CD4-positive, alpha-beta T cell treated with Interferon gamma for 1 hour (primary cell): Measurements from ENCODE around the gene PLS3.
"Not testable (repeated sequence)": the region's sequence is repeated elsewhere in the genome, so short reads cannot be mapped to it uniquely, and the experiment has no call there.

ENCODE experiments used
- DNase-seq: peaks from one replicate; pipeline ENCODE4 v3.0.0-alpha.2; 2020

Gene PLS3

DNA sequence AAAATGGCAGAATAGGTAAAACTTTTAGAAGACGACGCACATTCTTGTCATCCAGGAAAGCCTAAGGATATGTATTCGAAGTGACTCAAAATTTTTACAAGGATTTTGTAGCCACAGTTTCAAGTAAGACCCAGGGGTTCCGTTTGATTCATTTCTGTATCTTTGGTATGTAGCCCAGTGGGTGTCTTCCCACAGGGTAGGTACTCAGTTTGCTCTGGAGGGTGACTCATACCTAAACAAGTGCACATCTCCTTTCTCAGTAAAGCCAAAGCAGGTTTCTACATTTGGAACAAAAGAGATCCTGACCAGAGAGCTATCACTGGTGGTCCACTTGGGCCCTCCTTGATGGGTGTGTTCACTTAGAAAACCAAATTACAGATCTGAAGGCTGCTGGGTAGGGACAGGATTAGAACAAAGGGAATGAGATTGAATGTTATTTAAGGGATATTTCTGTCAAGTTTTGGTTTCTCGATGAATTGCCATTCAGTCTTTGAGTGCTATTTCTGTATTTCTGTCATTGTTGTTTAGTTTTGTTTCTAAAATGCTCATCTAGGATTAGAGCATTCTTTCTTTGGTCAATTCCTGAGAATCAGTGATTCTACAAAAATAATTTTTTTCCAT, 56.1 kb downstream of the PLS3 start:
- no peak for DNase-seq

DNA sequence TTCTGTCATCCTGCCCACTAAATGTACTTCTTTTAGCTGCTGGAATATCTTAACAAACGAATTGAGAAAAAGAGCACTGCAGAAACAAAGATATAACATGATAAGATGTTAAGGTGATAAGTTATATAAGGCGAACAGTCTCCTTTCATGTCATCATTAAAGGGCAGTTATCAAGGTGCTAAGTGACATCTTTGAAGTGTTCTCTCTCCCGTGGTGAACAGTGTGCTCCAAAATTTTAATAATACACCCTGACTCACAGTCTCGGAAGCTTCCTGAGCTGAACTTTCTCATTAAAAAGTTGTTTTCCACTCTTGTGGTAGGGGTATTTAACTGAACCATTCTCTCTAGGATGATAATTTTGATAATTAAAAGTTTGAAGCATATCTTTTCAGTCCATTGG, 61.6 kb downstream of the PLS3 start:
- DNase-seq = no peak

- no peak for DNase-seq
These were observed 63.9 kb downstream of the PLS3 start for GRCh38 chrX:115624916-115625315.

DNA sequence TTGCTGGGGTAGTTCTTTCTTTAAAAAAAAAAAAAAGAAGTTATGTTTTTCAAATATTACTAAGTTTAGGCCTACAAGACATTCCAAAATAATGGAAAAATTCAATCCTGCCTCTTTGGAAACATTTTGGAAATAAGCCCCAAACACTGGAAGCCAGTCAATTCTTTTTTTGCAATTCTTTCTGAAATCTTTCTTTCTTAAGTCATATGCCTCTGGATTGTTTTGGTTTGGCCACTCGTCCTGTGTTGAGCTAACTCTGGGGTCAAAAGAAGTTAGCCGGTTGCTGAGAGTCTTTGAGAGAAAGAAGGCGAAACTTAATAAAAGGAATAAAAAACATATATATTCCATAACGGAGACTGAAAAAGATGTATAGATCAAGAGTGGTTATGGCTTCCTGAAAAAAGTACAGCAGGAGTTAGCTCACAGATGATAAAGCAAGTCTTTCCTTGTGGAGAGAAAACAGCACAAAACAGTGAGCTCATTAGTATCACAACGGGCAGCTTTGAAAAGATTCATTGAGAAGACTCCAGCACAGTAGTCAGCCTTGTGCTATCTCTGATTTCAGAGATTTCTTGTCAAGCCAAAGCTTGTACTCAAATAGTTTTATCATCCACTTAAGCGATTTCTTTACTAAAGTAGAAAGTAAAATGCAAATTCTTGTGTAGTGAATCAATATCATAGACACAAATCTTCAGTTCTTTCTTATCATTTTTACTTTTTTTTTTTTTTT, 64.8 kb downstream of the PLS3 start:
- no peak for DNase-seq

GRCh38 chrX:115630204-115630603, 69.2 kb downstream of the PLS3 start:
- DNase-seq = no peak

- DNase-seq = no peak
These were observed 71.5 kb downstream of the PLS3 start for GRCh38 chrX:115632455-115632854.

DNA sequence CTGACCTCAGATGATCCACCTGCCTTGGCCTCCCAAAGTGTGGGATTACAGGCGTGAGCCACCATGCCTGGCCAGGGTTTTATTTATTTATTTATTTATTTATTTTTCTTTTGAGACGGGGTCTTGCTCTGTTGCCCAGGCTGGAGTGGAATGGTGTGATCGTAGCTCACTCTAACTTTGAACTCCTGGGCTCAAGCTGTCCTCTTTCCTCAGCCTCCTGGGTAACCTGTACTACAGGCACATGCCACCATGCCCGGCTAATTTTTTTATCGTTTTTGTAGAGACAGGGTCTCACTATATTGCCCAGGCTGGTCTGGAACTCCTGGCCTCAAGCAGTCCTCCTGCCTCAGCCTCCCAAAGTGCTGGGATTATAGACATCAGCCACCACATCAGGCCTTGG, 72.4 kb downstream of the PLS3 start:
- DNase-seq = not testable (repeated sequence)

DNA sequence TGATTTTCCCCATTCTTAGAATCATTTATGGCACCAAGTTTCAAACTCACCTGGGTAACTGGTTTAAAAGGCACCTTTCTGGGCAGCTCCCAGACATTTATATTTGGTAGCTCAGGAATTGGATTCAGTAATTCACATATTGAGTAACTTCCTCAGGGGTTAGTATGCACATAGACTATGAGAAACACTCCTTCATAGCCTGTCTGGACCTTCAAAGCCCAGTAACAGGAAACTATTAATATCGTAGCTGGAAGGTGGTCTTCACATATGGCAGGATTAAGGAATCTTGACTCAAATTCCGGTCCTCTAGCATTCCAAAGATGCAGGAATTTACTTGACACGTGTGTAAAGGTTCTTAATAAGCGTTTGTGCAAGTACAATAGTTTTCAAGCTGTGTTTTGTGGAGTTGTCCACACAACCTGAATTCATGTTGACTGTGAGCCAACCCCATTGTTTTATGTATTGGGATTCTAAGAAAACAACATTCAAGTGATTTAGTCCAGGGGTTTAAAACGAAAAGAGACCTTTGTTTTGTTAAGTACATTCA, 78.4 kb downstream of the PLS3 start:
- no peak for DNase-seq

- no peak for DNase-seq
These were observed 81.3 kb downstream of the PLS3 start for GRCh38 chrX:115642311-115642710.

- DNase-seq = no peak
These were observed 82.0 kb downstream of the PLS3 start for GRCh38 chrX:115642895-115643530.

DNA sequence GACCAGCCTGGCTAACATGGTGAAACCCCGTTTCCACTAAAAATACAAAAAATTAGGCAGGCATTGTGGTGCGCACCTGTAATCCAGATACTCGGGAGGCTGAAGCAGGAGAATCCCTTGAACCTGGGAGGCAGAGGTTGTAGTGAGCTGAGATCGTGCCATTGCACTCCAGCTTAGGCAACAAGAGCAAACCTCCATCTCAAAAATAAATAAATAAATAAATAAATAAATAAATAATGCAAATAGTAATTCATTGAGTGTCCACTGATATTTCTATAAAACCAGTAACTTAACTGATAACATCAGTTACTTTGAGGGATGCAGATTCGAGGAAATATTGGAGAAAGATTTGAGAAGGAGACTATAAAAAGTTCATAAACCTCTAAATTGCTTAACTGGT, 83.4 kb downstream of the PLS3 start:
- DNase-seq = not testable (repeated sequence)

GRCh38 chrX:115649461-115650063, 88.6 kb downstream of the PLS3 start:
- DNase-seq = no peak

DNA sequence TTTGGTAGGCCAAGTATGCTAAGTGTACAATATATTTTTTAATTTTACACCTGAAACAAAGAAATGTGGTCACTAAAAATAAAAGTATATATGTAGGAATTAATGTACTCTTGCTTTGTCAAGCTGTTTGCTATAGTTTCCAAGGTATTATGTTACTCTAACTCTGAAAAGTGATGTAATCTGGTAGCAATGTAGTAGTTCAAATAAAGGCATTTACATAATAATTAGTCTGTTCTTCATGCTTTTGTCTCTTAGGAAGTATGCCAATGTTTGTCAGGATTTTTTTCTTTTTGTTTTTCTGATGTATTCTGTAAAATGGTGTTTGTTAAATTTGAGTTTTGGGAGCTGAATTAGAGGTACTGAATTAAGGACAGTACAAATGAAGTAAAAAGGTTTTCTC, 89.5 kb downstream of the PLS3 start:
- DNase-seq = no peak

- no peak for DNase-seq
These were observed 89.9 kb downstream of the PLS3 start for GRCh38 chrX:115650916-115651315.

GRCh38 chrX:115652221-115652620, 91.2 kb downstream of the PLS3 start:
- DNase-seq = no peak

DNA sequence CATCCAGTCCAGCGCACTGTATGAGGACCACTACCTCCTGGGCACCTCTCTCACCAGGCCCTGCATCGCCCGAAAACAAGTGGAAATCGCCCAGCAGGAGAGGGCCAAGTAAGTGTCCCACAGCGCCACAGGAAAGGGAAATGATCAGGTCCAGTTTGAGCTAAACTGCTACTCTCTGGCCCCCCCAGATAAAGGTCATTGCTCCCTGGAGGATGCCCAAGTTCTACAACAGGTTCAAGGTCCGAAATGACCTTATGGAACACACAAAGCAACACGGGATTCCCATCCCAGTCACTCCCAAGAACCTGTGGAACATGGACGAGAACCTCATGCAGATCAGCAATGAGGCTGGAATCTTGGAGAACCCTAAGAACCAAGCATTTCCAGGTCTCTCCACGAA, 104.1 kb downstream of the PLS3 start:
- DNase-seq = no peak

DNA sequence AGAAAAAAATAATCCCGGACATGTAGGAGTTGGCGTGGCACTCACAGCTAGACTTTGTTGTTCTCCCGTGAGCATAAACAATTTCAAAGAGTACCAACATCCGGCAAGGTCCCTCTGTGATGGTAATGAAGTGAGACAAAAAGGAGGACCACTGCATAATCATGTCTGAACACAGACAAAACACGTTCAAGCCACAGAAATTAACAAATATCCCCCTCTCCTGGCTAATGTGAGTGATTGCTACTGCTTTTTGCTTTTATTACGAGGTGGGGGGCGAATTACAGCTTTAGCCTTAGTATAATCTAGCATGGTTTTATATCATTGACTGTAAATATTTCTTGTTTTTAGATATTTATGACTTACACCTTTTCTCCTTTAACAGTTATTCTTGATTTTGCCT, 118.5 kb downstream of the PLS3 start:
- DNase-seq = no peak

DNA sequence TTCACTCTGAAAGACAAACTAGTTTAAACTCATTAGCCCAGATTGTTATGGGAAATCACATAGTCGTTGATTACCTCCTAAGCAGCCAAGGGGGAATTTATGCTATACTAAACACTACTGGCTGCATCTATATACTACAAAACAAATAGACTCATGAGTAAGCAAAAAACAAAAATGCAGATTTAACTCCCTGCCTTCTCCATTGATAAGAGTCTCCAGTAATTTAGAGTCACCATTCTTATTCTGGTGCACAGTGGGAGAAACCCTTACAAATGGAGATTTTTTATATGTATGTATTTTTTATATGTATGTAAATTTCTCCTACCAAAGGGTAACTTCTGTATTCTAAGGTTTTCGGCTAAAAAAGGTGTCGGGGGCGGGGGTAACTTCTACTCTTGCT, 126.6 kb downstream of the PLS3 start:
- no peak for DNase-seq

DNA sequence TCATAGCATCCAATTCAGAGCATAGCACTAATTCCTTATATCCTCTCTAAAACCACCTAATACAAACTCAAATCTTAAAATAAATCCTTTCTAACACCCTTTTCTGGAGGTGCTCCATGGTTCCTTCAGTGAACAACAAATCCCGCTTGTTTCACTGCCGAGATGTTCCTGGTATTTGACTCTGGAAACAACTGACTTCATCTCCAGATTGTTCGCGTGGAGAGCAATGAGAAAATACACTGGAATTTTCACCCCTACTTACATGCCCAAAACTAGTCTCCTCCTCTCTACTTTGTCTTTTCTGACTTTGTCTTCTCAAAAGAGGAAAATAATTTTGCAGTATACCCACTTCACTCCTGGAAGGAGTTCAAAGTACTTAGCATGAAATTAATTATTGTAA, 129.0 kb downstream of the PLS3 start:
- DNase-seq = no peak

- DNase-seq = peak; percentile 5
These were observed 129.7 kb downstream of the PLS3 start for GRCh38 chrX:115690511-115691216.

GRCh38 chrX:115693476-115693875, 132.5 kb downstream of the PLS3 start:
- no peak for DNase-seq

DNA sequence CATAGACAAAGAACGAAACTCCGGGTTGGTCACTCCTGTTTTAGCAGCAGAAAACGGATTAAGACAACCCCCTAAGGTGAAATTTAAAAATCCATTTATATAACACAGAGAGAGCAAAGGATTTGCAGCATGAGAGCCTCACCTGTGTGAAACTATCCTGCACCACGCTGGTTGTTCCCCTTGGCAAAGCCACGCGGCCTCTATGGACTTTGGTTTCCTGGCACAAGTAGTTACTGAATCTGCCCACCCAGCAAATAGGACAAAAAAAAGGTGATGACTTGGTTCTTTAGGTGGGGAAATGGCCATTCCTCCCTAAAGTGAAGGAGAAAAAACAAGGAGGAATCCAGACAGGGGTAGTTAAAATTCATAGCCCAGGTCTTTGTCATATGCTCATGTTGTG, 133.1 kb downstream of the PLS3 start:
- no peak for DNase-seq

- no peak for DNase-seq
These were observed 135.1 kb downstream of the PLS3 start for GRCh38 chrX:115696039-115696438.
